Mesothelial cell of epicardium (in vitro differentiated cells): ENCODE results near the gene RAB31. TPM values are rescaled to one million over a fixed set of nuclear protein-coding genes. Genes with fewer than 3 reads are reported as not detected.

Source experiments
- DNase-seq, 2 experiments: peaks; one replicate each; pipeline ENCODE4 v3.0.0; 2021; ENCODE audit warnings: low spot score in 2 of 2; ENCODE audit not compliant: unreplicated experiment in 2 of 2
- H3K27ac Mint-ChIP-seq: 2 replicates; pipeline ENCODE4 v1.8.0; 2021; ENCODE audit warnings: mixed read lengths
- H3K27me3 Mint-ChIP-seq: 2 replicates; pipeline ENCODE4 v1.8.0; 2021; ENCODE audit warnings: low read depth, mixed read lengths
- H3K36me3 Mint-ChIP-seq: 2 replicates; pipeline ENCODE4 v1.8.0; 2021; ENCODE audit warnings: mixed read lengths
- H3K4me1 Mint-ChIP-seq: 2 replicates; pipeline ENCODE4 v1.8.0; 2021; ENCODE audit warnings: mixed read lengths
- H3K4me3 Mint-ChIP-seq: 2 replicates; pipeline ENCODE4 v1.8.0; 2021; ENCODE audit warnings: mild to moderate bottlenecking, moderate library complexity, mixed read lengths
- H3K9me3 Mint-ChIP-seq: 2 replicates; pipeline ENCODE4 v1.8.0; 2021; ENCODE audit warnings: mixed read lengths
- total RNA-seq: library from RNA; stranded (reverse); gene quantifications from 3 replicates; pipeline ENCODE4 v1.2.1, GENCODE V29; 2021
- TF ChIP-seq, protein P1 (sequence below): fragments of 200-600 bp; sonication (generic); IDR thresholded peaks from one replicate; pipeline ENCODE4 v1.5.0; 2021; ENCODE audit warnings: antibody characterized with exemption; ENCODE audit not compliant: unreplicated experiment

The RAB31 gene
- total RNA-seq, 1 donor from 2014 or later = 21.8 TPM

GRCh38 chr18:9810299-9810698 is 102.2 kb downstream of the RAB31 start:
- TF ChIP-seq, protein P1, sequence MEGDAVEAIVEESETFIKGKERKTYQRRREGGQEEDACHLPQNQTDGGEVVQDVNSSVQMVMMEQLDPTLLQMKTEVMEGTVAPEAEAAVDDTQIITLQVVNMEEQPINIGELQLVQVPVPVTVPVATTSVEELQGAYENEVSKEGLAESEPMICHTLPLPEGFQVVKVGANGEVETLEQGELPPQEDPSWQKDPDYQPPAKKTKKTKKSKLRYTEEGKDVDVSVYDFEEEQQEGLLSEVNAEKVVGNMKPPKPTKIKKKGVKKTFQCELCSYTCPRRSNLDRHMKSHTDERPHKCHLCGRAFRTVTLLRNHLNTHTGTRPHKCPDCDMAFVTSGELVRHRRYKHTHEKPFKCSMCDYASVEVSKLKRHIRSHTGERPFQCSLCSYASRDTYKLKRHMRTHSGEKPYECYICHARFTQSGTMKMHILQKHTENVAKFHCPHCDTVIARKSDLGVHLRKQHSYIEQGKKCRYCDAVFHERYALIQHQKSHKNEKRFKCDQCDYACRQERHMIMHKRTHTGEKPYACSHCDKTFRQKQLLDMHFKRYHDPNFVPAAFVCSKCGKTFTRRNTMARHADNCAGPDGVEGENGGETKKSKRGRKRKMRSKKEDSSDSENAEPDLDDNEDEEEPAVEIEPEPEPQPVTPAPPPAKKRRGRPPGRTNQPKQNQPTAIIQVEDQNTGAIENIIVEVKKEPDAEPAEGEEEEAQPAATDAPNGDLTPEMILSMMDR = no peak
- H3K4me1 Mint-ChIP-seq = peaks cover 15% of the 10 kb centered on the region
- peaks cover 3% of the 10 kb centered on the region for H3K9me3 Mint-ChIP-seq
- peaks cover 6% of the 10 kb centered on the region for H3K36me3 Mint-ChIP-seq
- H3K27me3 Mint-ChIP-seq = no peaks in the 10 kb centered on the region
- no peak for DNase-seq
- H3K27ac Mint-ChIP-seq = no peak overlapping the region
- H3K4me3 Mint-ChIP-seq = no peak overlapping the region

DNA sequence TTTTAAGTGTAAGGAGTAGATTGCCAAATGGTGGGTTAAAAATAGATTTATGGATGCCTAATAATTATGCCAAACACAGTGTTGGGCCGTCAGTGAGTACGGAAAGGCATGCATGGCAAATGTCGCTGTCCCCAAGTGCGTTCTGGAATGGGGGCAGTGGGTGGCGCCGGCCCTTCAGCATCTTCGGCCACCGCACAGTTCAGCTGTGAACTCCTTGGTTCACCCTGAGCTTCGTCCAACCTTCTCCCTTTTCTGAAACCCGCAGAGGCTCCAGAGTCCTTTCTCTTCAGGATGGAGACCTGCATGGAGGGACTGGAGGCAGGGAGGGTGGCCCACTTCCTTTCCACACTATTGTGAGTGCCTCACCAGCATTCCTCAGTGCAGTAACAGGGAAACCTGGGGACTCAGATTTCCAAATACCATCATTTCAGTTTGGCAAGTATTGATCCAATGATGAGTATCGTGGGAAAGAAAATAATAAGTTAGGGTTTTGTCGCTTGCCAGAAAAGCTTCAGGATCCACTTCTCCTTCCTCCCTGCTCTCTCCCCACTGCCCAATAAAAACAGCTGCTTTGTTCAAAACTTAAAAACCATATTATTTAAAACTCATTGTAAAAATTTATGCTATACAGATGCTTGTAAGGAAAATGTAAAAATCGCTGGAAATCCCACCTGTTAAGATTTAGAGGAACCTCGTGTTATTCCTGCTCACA is 103.0 kb downstream of the RAB31 start:
- H3K4me1 Mint-ChIP-seq = peaks cover 15% of the 10 kb centered on the region
- H3K36me3 Mint-ChIP-seq = peaks cover 5% of the 10 kb centered on the region
- H3K9me3 Mint-ChIP-seq = no peaks in the 10 kb centered on the region
- TF ChIP-seq, protein P1 = no peak
- H3K27me3 Mint-ChIP-seq = no peaks in the 10 kb centered on the region
- H3K4me3 Mint-ChIP-seq = no peak overlapping the region
- DNase-seq = no peak
- H3K27ac Mint-ChIP-seq = no peak overlapping the region

DNA sequence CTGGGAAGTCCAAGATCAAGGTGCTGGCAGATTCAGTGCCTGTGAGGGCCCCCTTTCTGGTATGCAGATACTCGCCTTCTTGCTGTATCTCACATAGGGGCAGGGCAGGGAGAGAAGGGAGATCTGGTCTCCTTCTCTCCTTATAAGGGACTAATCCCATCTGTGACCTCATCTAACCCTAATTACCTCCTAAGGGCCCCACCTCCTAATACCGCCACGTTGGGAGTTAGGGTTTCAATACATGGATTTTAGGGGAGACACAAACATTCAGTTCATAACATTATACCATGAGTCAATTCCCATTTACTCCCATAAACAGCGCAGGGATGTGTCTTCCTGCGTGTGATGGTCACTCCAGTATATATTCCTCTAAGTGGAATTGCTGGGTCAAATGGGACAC is 103.9 kb downstream of the RAB31 start:
- Mint-ChIP-seq H3K27me3 (no peaks in the 10 kb centered on the region), H3K9me3 (no peaks in the 10 kb centered on the region), H3K36me3 (peaks cover 8% of the 10 kb centered on the region), H3K4me1 (peaks cover 15% of the 10 kb centered on the region), H3K27ac (no peak overlapping the region), H3K4me3 (no peak overlapping the region)
- TF ChIP-seq, protein P1 = no peak
- DNase-seq = no peak

- H3K27ac Mint-ChIP-seq = no peak overlapping the region
- TF ChIP-seq, protein P1 = no peak
Measured at GRCh38 chr18:9814431-9814830, 106.3 kb downstream of the RAB31 start.

DNA sequence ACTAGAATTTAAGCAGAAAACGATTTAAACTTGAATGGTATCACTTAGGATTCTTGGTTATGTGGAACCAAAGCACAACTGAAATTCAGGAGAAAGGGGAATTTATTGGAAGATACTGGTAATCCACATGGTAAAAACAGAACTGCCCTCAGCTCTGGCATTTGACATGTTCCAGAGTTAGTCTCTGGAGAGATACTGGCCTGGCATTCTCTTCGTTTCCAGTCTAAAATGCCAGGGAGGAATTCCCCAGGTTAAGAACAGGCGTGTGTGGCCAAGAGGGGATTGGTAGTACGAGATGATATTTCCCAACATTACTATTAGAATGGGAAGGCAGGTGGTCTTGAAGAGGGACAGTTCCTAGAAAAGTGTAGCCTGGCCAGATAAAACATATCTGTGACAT is 109.2 kb downstream of the RAB31 start:
- peaks cover 3% of the 10 kb centered on the region for H3K4me1 Mint-ChIP-seq
- peaks cover 31% of the 10 kb centered on the region for H3K36me3 Mint-ChIP-seq
- H3K9me3 Mint-ChIP-seq = peaks cover 26% of the 10 kb centered on the region
- no peak overlapping the region for H3K4me3 Mint-ChIP-seq
- no peak for DNase-seq
- TF ChIP-seq, protein P1 = no peak
- H3K27me3 Mint-ChIP-seq = no peaks in the 10 kb centered on the region
- no peak overlapping the region for H3K27ac Mint-ChIP-seq

More at GRCh38 chr18:9814431-9814830, 106.3 kb downstream of the RAB31 start:
- Mint-ChIP-seq H3K36me3 (peaks cover 21% of the 10 kb centered on the region), H3K4me3 (no peak overlapping the region), H3K27me3 (no peaks in the 10 kb centered on the region), H3K4me1 (peaks cover 3% of the 10 kb centered on the region), H3K9me3 (peaks cover 13% of the 10 kb centered on the region)
- DNase-seq = no peak
